ES-I3 (cell line): ENCODE data around the gene IGFBP4.
A peak's percentile ranks its signal among the peaks of the same experiment; 100 is the strongest.

Source experiments
- H3K36me3 ChIP-seq: 2 replicates; pipeline ENCODE4 v1.6.1; 2013; ENCODE audit warnings: mild to moderate bottlenecking, low read length, control low read depth, moderate library complexity; ENCODE audit not compliant: insufficient read depth
- H3K4me1 ChIP-seq: 2 replicates; pipeline ENCODE4 v1.6.1; 2013; ENCODE audit warnings: mild to moderate bottlenecking, control low read depth, low read length; ENCODE audit not compliant: insufficient read depth
- H3K9ac ChIP-seq: 2 replicates; pipeline ENCODE4 v1.6.1; 2013; ENCODE audit warnings: low read depth, mild to moderate bottlenecking, low read length, moderate library complexity
- H3K9me3 ChIP-seq: 2 replicates; pipeline ENCODE4 v1.6.1; 2013; ENCODE audit warnings: mild to moderate bottlenecking, low read length, moderate library complexity; ENCODE audit not compliant: control insufficient read depth, insufficient read depth

Gene IGFBP4

GRCh38 chr17:40496170-40496569, 52.9 kb downstream of the IGFBP4 start:
- Histone ChIP-seq H3K4me1 (peaks cover 20% of the 10 kb centered on the region), H3K36me3 (no peaks in the 10 kb centered on the region), H3K9ac (no peak overlapping the region), H3K9me3 (no peaks in the 10 kb centered on the region)

GRCh38 chr17:40496634-40497420, 53.6 kb downstream of the IGFBP4 start:
- Histone ChIP-seq H3K9me3 (no peaks in the 10 kb centered on the region), H3K9ac (no peak overlapping the region), H3K4me1 (peaks cover 18% of the 10 kb centered on the region), H3K36me3 (no peaks in the 10 kb centered on the region)

GRCh38 chr17:40497695-40498094, 54.4 kb downstream of the IGFBP4 start:
- Histone ChIP-seq H3K36me3 (no peaks in the 10 kb centered on the region), H3K9me3 (no peaks in the 10 kb centered on the region), H3K9ac (no peak overlapping the region), H3K4me1 (peaks cover 18% of the 10 kb centered on the region)

- no peaks in the 10 kb centered on the region for H3K36me3 ChIP-seq
- no peaks in the 10 kb centered on the region for H3K9me3 ChIP-seq
- no peak overlapping the region for H3K9ac ChIP-seq
- peaks cover 18% of the 10 kb centered on the region for H3K4me1 ChIP-seq
Observed at GRCh38 chr17:40498281-40499084, 55.2 kb downstream of the IGFBP4 start.

- Histone ChIP-seq H3K36me3 (no peaks in the 10 kb centered on the region), H3K9me3 (no peaks in the 10 kb centered on the region), H3K4me1 (peaks cover 18% of the 10 kb centered on the region), H3K9ac (peak overlapping the region; percentile 17; the same call in 1 of the 2 replicates)
Observed at GRCh38 chr17:40499551-40500189, 56.4 kb downstream of the IGFBP4 start.

GRCh38 chr17:40500190-40500589, 56.9 kb downstream of the IGFBP4 start:
- Histone ChIP-seq H3K9me3 (no peaks in the 10 kb centered on the region; the same call in 1 of the 2 replicates), H3K4me1 (peaks cover 18% of the 10 kb centered on the region), H3K9ac (no peak overlapping the region), H3K36me3 (no peaks in the 10 kb centered on the region)

- peaks cover 18% of the 10 kb centered on the region for H3K4me1 ChIP-seq
- no peaks in the 10 kb centered on the region for H3K36me3 ChIP-seq
- no peaks in the 10 kb centered on the region; the same call in 1 of the 2 replicates for H3K9me3 ChIP-seq
- H3K9ac ChIP-seq, result no peak overlapping the region
Observed at GRCh38 chr17:40500709-40501108, 57.5 kb downstream of the IGFBP4 start.

GRCh38 chr17:40501499-40501911, 58.3 kb downstream of the IGFBP4 start, which contains the start of gene TNS4:
TNS4 (minus strand) TSS chr17:40501623; CDS start chr17:40496425, 5,198 bp downstream.
- Histone ChIP-seq H3K9ac (no peak within 1 kb of the TSS), H3K9me3 (no peaks in the 10 kb centered on the region; the same call in 1 of the 2 replicates), H3K4me1 (peaks cover 18% of the 10 kb centered on the region), H3K36me3 (no peaks in the 10 kb centered on the region)

GRCh38 chr17:40502716-40503115, 59.5 kb downstream of the IGFBP4 start:
- Histone ChIP-seq H3K9me3 (no peaks in the 10 kb centered on the region; the same call in 1 of the 2 replicates), H3K36me3 (no peaks in the 10 kb centered on the region), H3K4me1 (peaks cover 13% of the 10 kb centered on the region), H3K9ac (no peak overlapping the region)

- no peaks in the 10 kb centered on the region for H3K36me3 ChIP-seq
- H3K4me1 ChIP-seq, result peaks cover 9% of the 10 kb centered on the region
- no peak overlapping the region for H3K9ac ChIP-seq
- H3K9me3 ChIP-seq, result no peaks in the 10 kb centered on the region; the same call in 1 of the 2 replicates
Observed at GRCh38 chr17:40503154-40503553, 59.9 kb downstream of the IGFBP4 start.

- Histone ChIP-seq H3K4me1 (peaks cover 10% of the 10 kb centered on the region; the same call in 1 of the 2 replicates), H3K9ac (no peak overlapping the region), H3K9me3 (no peaks in the 10 kb centered on the region; the same call in 1 of the 2 replicates), H3K36me3 (no peaks in the 10 kb centered on the region)
Observed at GRCh38 chr17:40506786-40507185, 63.5 kb downstream of the IGFBP4 start.
